Superior temporal gyrus (tissue), 1 donor: ENCODE measurements around the gene KIAA1328.
"Not testable (repeated sequence)": the region's sequence is repeated elsewhere in the genome, so short reads cannot be mapped to it uniquely, and the experiment has no call there.

Source experiments
- DNase-seq: peaks from one replicate; pipeline ENCODE4 v3.0.0-alpha.2; 2016; ENCODE audit errors: extremely low spot score

The KIAA1328 gene

DNA sequence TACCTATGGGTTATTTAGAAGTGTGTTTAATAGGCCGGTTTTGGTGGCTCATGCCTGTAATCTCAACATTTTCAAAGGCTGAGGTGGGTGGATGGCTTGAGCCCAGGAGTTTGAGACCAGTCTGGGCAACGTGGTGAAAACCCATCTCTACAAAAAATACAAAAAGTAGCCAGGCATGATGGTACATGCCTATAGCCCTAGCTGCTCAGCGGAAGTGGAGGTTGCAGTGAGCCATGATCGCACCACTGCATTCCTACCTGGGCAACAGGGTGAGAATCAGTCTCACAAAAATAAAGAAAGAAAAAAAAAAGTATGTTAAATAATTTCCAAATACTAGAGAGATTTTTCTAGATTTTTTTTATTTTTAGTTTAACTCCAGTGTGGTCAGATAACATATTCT, 316.0 kb downstream of the KIAA1328 start:
- no peak for DNase-seq

GRCh38 chr18:37156330-37156942, 327.5 kb downstream of the KIAA1328 start:
- no peak for DNase-seq

DNA sequence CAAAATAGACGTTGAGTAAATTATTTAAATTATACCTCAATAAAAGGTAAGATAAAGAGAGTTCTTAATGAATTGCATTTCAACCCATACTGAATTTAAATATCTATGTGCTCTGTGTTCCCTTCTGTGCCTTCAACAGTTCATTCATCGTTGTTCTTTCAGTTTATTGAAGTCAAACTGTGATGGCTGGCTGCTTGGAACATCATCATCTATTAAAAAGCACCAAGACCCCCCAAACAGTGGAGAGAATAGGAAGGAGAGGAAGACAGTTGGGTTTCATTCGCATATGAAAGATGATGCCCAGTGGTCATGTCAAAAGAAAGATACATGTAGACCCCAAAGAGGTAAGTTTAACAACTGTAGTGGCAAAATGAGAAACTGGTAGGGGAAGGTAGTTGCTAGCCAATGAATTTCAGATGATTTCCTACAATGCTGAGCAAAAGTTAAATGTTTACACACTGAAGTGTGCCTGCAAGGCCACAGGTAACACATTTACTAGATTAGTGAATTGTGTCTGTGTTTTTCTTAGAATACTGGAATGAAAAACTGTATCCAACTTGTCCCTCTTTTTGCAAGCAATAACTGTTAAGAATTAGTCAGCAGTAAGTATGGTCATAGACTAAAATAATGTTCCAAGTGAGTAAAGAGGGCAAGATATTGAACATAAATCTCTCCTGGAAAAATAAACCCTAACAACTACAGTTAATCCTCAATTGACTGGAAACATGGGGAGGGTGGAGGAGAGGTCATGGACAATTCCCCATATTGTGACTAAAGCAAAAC, 331.3 kb downstream of the KIAA1328 start:
- no peak for DNase-seq

DNA sequence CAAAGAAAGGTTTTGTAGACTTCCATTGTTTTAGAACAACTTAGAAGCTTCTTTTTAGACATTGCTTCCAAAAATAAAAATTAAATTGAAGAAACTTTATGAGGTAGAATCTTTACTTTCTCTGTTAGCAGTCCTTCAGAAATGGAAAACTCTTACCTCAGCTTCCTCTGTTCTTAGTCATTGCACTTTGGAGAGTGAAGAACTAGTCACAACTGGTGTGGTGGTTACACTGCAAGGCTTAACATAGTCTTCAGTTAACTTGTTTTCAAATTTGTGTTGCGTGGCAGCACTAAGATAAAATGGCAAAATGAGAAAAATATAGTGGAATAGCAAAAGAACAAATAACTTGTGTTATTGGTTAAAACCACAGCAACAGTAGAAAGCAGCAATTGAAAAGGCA, 332.6 kb downstream of the KIAA1328 start:
- no peak for DNase-seq

- DNase-seq, result no peak
Observed at GRCh38 chr18:37162551-37162950, 333.6 kb downstream of the KIAA1328 start.

DNA sequence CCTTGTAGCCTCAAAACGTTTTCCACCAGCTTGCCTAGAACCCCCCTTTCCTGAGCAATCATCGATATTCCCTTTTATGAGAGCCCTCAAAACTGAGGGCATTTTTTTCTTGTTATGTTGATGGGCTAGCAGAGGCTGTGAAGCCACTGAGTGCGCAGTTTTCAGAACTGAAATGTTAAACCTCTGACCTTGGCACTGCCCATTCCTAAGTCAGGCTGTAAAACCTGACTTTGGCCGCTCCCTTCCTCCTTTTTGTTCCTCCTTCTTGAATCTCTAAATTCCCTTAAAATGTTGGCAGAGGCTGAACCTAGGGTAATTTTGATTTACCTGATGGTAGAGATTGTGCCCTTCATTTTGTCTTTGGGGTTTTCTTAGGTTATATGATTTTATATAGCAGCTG, 334.2 kb downstream of the KIAA1328 start:
- DNase-seq, result no peak

- no peak for DNase-seq
Observed at GRCh38 chr18:37166491-37166890, 337.6 kb downstream of the KIAA1328 start.

DNA sequence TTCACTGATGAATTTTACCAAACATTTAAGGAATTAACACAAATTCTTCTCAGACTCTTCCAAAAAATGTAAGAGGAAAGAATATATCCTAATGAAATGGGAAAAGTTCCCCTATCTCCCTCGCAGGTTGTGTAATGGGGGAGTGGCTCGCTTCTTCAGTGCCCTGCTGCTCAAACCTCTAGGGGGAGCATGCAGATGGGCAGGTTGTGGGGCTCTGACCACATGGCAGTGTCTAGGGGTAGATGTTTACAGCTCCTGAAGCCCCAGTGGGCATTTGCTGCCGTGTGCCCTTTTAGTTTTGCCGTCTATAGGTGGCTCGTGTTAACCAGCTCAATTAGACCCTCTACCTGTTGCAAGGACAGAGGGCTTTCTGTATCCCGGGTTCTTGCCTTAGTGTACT, 338.0 kb downstream of the KIAA1328 start:
- not testable (repeated sequence) for DNase-seq

- DNase-seq, result no peak
Observed at GRCh38 chr18:37170984-37171383, 342.1 kb downstream of the KIAA1328 start.

DNA sequence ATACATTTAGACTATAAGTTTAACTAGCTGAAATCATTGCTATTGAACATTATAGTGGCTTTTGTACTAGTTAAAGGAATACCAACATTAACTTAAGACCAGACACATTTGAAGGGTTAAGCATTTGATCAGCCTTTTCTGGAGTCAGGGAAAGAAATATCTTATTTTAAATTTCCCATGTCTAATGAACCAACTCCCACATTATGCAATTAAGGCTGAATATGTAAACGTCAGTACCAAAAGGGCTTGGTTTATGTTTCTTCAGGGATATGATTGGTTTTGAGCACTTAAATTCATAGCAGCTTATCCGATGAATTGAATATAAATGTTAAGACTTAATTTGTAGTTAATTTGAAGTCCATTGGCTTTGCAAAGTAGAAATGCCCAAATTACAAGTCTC, 344.5 kb downstream of the KIAA1328 start:
- DNase-seq, result no peak

DNA sequence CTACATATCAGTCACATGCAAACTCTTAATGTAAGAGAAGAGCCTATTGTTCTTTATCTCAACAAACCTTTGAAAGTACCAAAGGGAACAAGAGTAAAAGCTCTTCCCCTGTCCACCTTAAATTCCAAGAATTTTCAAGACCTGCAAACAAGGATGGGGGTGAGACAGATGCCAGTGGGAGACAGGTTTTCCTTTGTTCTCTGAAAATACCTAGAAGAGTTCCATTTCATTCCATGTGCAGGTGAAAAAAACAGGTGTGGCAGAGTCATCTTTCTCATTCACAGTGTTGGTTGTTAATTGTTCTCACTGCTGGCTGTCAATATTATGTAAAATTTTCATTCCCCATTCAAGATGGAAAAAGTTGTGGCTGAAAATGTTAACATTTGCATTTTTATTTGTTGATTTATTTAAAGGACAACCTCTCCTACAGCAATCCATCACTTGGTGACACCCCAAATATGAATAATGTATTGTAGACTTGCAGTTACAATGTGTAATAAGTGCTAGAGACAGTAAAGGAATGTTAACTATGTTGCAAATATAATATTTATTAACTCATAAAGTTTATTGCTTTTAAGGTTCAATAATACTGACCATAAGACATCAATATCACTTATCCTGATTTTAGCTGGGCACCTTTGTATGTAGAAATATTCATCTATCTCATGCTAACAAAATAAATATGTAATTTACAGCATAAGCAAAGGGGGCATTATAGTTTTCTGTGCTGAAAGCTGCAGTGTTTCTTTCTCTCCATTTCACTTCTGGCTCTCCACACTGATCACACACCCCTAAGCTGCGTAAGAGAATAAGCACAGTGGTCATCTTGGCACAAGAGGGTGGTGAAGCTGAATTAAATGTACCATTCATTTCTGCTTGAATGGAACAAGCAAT, 347.0 kb downstream of the KIAA1328 start:
- DNase-seq, result no peak

DNA sequence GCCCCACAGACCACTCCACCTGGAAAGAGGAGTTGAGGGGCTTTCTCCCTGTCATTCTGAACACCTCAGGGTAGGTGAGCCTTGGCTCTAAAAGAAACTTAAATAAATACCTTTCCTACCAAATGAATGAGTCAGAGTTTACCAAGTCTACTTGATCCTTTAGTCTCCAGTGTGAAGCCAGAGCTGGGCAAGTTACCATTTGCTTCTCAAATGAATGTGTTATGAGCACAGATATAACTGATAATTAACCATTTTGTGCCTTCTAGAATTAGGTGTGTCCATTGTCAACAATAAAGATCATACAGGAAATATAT, 347.7 kb downstream of the KIAA1328 start:
- no peak for DNase-seq

- DNase-seq, result no peak
Observed at GRCh38 chr18:37179384-37179783, 350.5 kb downstream of the KIAA1328 start.

DNA sequence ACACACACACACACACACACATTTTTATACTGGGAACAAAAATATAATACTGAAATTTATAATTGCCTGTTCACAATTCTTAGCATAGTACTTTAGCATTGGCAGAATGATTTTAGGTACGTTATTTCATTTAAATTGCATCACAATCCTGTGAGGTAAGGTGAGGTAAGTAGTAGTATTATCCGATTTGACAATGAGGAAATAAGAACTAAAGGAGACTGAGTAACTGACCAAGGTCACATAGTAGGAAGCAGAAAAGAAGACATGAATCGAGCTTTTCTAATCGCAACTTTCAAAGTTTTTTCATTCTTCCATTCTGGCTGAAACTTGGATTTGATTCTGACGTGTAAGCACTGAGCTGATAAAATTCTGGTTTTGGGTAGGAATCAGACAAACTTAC, 351.2 kb downstream of the KIAA1328 start:
- no peak for DNase-seq

GRCh38 chr18:37182340-37183135, 353.6 kb downstream of the KIAA1328 start:
- DNase-seq, result no peak

DNA sequence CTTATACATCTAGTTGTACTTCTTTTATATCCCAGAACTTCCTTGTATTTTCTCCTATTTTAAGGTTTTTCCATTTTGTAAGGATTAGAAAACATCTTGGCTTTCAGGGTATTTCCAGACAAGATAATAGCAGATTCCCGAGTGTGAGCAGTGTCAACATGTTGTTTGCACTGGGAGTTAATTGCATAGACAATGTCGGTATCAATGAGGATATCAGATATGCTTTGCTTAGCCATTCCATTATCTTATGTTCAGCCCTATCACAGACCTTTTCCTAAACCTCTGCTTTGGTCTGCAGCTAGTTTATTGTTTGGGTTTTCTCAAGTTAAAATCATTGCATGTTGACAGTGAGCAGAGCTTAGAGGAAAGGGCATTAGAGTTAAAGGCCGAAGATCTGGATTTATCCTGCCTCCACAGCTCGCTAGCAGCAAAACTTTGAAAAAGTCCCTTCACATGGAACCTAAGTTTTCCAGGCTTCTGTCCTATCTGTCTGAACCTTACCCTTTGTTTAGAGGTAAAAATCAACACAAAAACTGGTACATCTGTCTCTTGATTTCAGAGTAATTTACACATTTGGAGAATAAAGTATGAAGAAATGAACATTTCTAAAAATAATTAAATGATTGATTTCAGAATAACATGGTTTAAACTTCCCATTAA, 355.4 kb downstream of the KIAA1328 start:
- DNase-seq, result no peak

- DNase-seq, result no peak
Observed at GRCh38 chr18:37188016-37188791, 359.3 kb downstream of the KIAA1328 start.

- no peak for DNase-seq
Observed at GRCh38 chr18:37199741-37200140, 370.8 kb downstream of the KIAA1328 start.

DNA sequence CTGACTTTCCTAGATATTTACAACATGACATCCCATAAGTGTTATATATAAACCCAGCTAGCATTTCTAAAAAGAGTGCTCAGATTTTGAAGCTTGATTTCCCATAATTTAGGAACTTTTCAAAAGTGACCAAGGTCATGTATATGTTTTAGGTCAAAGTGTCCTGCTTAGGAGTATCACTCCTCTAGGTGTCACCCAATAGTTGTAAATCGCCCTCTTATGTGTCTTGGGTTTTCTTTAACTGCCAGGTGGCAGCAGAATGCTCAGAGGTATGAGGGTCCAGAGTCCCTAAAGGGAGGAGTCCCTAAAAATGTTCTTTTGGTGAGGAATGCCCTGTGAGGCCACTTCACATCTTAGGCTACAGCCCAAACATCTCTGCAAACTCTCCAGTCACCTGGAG, 378.4 kb downstream of the KIAA1328 start:
- DNase-seq, result no peak

GRCh38 chr18:37210781-37211180, 381.9 kb downstream of the KIAA1328 start:
- DNase-seq, result no peak
